ENCODE measurements around the gene VGLL4. TPM values are rescaled to one million over a fixed set of nuclear protein-coding genes. Genes with fewer than 3 reads are reported as not detected.

VGLL4 gene
- total RNA-seq, 1 experiment from 2014 or later: 41.2 TPM

DNA sequence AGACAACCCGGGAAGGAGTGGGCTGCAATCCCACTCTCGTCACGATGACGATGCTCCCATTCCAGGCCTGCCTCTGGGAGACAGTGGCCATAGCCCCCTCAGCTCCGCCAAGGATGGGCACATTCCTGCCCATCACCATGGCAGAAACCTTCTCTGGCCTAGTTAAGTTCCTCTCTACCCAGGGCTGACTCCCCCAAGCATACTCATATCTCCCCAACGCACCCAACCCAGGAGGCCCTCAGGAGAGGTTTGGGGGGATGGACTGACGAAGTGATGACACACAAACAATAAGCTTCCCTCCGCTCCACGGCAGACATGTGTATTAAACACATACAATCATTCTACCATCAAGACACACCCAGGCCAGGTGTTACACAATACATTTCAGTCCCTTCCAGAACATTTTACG, 60.1 kb downstream of the VGLL4 start:
- peaks cover 66% of the 10 kb centered on the region for H3K4me1 ChIP-seq (ENCODE audit: insufficient read depth, low read length, poor library complexity, severe bottlenecking)
- H3K4me3 ChIP-seq (ENCODE audit: low read depth, low read length, poor library complexity, severe bottlenecking): no peak overlapping the region
- intact Hi-C loops (cut with micrococcal nuclease; ENCODE audit: unreplicated experiment): loop anchor here (2.0 kb wide), 1 partner anchor 59 kb away; the partner anchor contains the start of gene VGLL4
- no peak for DNase-seq (ENCODE audit: low spot score)
- no TSS peak for BruUV-seq (replicated peaks)
- ChIA-PET CTCF (no interaction called here), POLR2A (ENCODE audit: low non-redundant PET) (interaction anchor here (0.6 kb wide), 1 partner anchor 244 kb away, joined by 4 read pairs; no protein-coding TSS in a partner anchor)
- peak overlapping the region; percentile 77 for H3K27ac ChIP-seq (ENCODE audit: low read depth, low read length, poor library complexity, severe bottlenecking)
- no peaks in the 10 kb centered on the region for H3K9me3 ChIP-seq (ENCODE audit: low read depth, low read length, poor library complexity, severe bottlenecking)
- H3K36me3 ChIP-seq (ENCODE audit: insufficient read depth, low read length, poor library complexity, severe bottlenecking): no peaks in the 10 kb centered on the region
- no peak for TF ChIP-seq EZH2 (IDR thresholded peaks at IDR 0.05; ENCODE audit: borderline replicate concordance, low read depth, low read length, poor library complexity, severe bottlenecking)
- TF ChIP-seq, protein P1, sequence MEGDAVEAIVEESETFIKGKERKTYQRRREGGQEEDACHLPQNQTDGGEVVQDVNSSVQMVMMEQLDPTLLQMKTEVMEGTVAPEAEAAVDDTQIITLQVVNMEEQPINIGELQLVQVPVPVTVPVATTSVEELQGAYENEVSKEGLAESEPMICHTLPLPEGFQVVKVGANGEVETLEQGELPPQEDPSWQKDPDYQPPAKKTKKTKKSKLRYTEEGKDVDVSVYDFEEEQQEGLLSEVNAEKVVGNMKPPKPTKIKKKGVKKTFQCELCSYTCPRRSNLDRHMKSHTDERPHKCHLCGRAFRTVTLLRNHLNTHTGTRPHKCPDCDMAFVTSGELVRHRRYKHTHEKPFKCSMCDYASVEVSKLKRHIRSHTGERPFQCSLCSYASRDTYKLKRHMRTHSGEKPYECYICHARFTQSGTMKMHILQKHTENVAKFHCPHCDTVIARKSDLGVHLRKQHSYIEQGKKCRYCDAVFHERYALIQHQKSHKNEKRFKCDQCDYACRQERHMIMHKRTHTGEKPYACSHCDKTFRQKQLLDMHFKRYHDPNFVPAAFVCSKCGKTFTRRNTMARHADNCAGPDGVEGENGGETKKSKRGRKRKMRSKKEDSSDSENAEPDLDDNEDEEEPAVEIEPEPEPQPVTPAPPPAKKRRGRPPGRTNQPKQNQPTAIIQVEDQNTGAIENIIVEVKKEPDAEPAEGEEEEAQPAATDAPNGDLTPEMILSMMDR (conservative IDR thresholded peaks at IDR 0.05; ENCODE audit: low read depth, low read length): no peak
- H3K27me3 ChIP-seq (replicated peaks; ENCODE audit: insufficient read depth, low read depth, low read length, poor library complexity): no peaks in the 10 kb centered on the region

DNA sequence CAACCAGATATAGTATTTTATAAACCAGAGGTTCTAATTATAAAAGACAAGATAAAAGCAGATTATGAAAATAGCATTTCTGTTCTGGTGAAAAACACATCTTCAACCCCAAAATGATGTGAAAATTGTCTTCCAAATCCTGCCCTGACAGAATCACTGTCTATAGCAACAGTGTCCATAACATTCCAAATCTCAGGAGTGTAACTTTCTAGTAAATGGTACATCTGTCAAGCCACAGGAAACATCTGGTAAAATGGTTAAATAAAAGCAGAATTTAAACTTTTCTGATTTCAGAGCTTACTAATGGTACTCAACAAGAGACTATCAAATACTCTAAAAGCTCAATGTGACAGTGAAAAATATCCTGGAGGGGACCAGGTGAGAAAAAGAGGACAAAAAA, 60.5 kb downstream of the VGLL4 start:
- intact Hi-C loops (cut with micrococcal nuclease; ENCODE audit: unreplicated experiment): loop anchor here (2.0 kb wide), 1 partner anchor 60 kb away; the partner anchor contains the start of gene VGLL4

DNA sequence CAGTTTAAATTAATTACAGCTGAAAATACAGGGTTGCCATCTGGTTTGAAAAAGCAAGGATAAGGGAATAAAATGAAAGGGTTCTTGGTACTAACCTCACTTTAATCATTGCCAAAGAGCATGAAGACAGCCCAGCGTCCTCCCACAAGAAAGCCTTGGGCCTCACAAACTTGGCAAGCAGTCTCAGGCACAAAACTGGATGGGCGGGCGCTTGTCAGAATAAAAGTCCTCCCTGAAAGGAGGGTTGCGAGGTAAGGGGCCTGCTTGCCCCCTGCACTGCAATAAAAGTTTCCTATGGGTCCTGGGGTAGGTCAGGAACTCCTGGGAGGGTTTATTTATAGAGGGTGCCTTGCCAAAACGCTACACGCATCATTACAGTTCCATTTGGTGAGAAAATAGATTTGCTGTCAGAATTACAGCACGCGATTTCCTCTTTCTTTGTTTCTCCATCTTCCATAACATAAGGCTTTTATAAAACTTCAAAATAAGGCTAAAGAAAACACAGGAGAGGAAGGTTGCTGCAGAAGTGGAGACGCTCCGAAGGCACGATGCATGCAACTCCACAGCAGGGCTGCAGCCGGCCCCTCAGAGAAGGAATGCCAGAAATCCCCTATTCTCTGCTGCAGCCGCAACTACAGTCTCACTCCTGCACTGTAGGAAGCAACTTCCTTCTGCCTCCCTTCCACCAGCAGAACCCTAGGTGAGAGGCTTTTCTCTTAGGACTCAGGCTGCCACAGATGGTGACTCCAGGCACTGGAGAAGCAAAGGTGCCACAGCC, 61.3 kb downstream of the VGLL4 start:
- DNase-seq (ENCODE audit: low spot score): peak; percentile 90
- ChIA-PET POLR2A (ENCODE audit: low non-redundant PET) (no interaction called here), CTCF (no interaction called here)
- H3K36me3 ChIP-seq (ENCODE audit: insufficient read depth, low read length, poor library complexity, severe bottlenecking): no peaks in the 10 kb centered on the region
- intact Hi-C loops (cut with micrococcal nuclease; ENCODE audit: unreplicated experiment): loop anchor here (2.0 kb wide), 1 partner anchor 60 kb away; the partner anchor contains the start of gene VGLL4
- H3K27ac ChIP-seq (ENCODE audit: low read depth, low read length, poor library complexity, severe bottlenecking): peak overlapping the region; percentile 77
- H3K9me3 ChIP-seq (ENCODE audit: low read depth, low read length, poor library complexity, severe bottlenecking): no peaks in the 10 kb centered on the region
- H3K4me3 ChIP-seq (ENCODE audit: low read depth, low read length, poor library complexity, severe bottlenecking): peak overlapping the region; percentile 42
- no TSS peak for BruUV-seq (replicated peaks)
- TF ChIP-seq EZH2 (IDR thresholded peaks at IDR 0.05; ENCODE audit: borderline replicate concordance, low read depth, low read length, poor library complexity, severe bottlenecking): no peak
- TF ChIP-seq, protein P1 (conservative IDR thresholded peaks at IDR 0.05; ENCODE audit: low read depth, low read length): no peak
- H3K4me1 ChIP-seq (ENCODE audit: insufficient read depth, low read length, poor library complexity, severe bottlenecking): peaks cover 61% of the 10 kb centered on the region
- no peaks in the 10 kb centered on the region for H3K27me3 ChIP-seq (replicated peaks; ENCODE audit: insufficient read depth, low read depth, low read length, poor library complexity)

More for the DNA sequence above, 60.5 kb downstream of the VGLL4 start:
- no peak overlapping the region for H3K4me3 ChIP-seq (ENCODE audit: low read depth, low read length, poor library complexity, severe bottlenecking)
- no peaks in the 10 kb centered on the region for H3K36me3 ChIP-seq (ENCODE audit: insufficient read depth, low read length, poor library complexity, severe bottlenecking)
- no TSS peak for BruUV-seq (replicated peaks)
- DNase-seq (ENCODE audit: low spot score): no peak
- H3K27ac ChIP-seq (ENCODE audit: low read depth, low read length, poor library complexity, severe bottlenecking): peak overlapping the region; percentile 77
- POLR2A ChIA-PET (ENCODE audit: low non-redundant PET): interaction anchor here (0.6 kb wide), 1 partner anchor 244 kb away, joined by 4 read pairs; no protein-coding TSS in a partner anchor
- H3K27me3 ChIP-seq (replicated peaks; ENCODE audit: insufficient read depth, low read depth, low read length, poor library complexity): no peaks in the 10 kb centered on the region
- no peak for TF ChIP-seq EZH2 (IDR thresholded peaks at IDR 0.05; ENCODE audit: borderline replicate concordance, low read depth, low read length, poor library complexity, severe bottlenecking)
- TF ChIP-seq, protein P1 (conservative IDR thresholded peaks at IDR 0.05; ENCODE audit: low read depth, low read length): no peak
- peaks cover 66% of the 10 kb centered on the region for H3K4me1 ChIP-seq (ENCODE audit: insufficient read depth, low read length, poor library complexity, severe bottlenecking)
- CTCF ChIA-PET: no interaction called here
- no peaks in the 10 kb centered on the region for H3K9me3 ChIP-seq (ENCODE audit: low read depth, low read length, poor library complexity, severe bottlenecking)
